NCI-H1436 (cell line): ENCODE results near the gene LHFPL2.

Experiments used
- DNase-seq: peaks from one replicate; lab custom pipeline; 2025; lab: John Stamatoyannopoulos, UW

Gene LHFPL2

DNA sequence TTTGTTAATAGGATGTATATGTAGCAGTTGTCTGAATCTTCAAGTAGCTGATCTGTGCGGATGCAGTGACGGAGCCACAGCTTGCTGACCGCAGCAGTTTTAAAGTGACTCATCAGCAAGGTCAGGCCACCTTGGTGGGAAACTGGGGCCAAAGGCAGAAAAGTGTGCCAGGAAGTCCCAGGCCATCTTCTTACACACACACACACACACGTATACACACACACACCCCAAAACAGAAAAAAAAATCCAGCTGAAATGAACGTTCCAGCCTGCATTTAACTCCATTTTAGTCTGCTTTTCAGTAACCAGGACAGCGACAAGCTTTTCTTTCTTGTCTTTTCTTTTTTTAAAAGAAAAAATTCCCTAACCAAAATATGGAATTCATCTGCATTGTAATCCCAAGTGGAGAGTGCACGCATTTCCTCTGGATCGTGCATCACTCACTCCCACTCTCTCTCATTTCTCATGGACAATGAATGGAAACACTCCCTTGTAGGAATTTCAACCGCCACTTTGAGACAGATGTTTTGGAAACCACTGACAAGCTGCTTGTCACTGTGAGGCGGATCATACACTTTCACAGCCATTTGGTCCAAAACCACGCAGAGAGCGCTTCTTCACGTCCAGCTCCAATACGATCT is 103.9 kb downstream of the LHFPL2 start:
- no peak for DNase-seq

DNA sequence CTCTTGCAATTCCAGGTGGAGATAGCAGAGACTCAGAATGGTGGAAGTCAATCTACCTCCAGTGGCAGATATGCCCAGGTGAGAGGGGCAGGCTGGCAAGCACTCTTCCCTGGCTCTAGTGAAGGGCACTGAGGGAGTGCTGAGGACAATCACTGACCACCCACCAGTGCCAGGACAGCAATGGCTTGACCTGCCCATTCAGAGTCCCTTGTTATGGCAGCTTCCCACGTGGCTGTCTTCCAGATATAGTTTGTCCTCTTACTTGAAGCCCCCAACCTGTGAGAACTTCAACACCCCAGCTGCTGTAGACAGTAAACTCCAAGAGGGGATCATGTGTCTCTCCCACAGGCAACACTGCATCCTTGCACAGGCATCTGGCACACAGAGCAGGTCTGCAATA is 104.7 kb downstream of the LHFPL2 start:
- no peak for DNase-seq

DNA sequence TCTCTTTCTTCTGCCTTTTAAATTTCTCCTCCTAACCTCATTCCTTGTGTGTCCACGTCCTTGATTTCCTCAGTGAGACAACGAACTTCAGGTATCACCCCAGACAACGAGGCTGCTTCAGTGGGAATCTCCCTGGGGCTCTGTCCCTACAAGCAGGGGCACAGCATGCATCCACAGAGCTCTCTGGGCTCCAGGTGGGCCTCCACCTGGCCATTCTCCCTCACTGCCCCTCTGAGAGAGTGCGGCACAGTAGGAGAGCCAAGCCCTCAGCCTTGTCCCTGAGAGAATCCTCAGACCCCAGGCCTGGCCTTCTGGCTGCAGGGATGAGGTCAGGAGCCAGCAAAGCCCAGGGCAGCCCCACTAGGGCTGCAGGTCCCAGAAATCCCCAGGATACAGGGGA is 105.3 kb downstream of the LHFPL2 start:
- no peak for DNase-seq

DNA sequence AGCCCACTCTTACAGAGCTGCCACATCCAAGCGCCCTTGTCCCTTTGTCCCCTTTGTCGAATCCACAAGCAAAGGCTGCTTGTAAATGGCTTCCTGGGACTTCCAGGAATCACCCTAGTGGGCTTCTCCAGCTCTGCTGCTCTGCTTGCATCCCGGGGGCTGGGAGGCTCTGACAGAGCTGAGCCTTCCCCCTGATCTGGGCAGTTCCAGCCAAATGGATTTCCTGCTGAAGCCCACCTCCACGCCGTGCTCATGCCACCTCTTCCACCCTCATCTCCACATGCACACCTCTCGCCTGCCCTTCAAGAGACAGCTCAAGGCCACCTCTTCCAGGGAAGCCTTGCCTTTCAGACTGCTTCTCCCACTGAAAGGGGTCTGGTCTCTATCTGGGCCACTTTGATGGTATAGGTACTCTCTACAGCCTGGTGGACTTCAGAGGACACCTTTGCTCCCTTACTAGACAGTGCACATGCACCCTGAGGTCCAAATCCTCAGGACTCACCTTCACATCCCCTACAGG is 106.2 kb downstream of the LHFPL2 start:
- DNase-seq: no peak

DNA sequence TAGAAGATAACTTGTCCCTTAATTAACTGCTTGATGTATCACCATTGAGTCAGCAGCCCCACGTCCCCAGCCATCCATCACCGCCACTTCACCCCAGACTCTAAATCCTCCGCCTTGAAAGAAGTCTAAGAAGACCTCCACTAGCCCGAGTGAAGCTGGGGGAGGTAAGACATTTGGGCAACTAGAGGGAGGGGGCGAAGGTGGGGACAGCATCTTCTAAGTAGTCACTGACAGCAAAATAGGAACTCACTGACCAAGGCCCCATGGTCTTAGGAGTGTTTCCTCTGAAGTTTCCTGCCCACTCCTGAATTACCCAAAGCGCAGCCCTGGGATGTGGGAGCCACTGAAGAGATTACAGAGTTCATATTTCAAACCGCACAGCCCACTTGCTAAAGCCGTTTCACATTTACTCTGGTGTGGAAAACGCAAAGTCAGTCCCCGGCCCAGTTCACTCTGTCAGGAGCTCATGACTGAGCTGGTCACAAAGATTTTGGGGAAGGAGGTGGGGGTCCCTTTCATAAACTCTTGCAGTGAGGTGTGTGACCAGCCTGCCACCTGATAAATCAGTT is 107.4 kb downstream of the LHFPL2 start:
- no peak for DNase-seq

DNA sequence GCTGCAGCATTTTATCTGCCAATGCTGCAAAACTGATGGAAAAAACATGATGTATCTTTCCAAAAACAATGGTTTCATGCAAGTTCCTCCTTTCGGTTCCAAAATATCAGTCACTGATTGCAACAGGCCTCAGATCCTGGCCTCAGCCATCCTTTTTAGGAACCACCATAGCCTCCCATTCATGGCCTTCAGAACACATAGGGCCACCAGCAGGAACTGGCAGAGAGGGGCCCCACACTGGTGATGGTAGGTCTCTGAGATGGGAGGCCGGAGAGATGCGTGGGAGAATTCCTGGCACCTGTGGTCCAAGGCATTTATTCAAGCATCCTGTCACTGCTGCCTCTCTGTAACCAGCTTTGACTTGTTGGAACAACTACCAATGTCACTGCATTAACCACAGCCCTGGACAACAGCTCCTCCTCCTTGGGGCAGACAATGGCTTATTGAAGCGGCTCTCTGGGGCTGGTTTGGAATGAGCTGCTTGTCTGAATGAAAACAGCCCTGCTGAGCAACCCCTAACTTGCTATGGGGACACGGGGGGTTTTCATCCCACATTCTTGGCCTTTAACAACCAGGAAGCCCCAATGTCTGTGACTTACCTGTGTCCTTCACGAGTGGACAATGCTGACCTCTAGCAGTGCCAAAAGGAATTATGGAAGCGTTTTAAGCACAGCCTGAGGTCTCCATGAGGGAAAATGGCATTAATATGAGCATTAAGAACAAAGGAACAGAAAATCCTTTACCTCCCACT is 108.1 kb downstream of the LHFPL2 start:
- no peak for DNase-seq

DNA sequence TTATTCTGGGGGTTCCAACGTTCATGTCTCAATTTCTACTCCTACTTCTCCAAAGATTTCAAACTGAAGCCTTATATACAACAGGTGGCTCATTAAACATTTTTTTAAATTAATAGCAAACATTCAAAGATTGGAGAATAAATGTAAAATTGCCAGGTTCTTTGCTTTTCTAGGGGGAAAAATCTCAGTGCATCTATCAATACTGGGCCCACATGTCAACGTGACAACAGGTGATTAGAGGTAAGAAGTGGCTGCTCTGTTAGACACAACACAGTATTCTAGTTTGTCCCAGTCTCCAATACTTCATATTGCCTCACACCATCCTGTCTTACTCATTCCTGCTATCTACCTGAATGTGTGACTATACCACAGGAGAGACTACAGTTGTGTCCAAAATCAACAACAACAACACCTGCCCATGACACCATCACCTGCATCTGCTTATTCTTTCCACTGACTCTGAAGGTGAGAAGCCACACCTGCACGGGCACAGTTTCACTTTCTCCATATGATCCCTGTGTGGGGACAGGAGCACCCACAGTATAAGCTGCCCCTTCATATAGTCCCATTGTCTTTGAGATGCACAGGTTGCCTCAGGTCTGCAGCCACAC is 110.2 kb downstream of the LHFPL2 start:
- no peak for DNase-seq

DNA sequence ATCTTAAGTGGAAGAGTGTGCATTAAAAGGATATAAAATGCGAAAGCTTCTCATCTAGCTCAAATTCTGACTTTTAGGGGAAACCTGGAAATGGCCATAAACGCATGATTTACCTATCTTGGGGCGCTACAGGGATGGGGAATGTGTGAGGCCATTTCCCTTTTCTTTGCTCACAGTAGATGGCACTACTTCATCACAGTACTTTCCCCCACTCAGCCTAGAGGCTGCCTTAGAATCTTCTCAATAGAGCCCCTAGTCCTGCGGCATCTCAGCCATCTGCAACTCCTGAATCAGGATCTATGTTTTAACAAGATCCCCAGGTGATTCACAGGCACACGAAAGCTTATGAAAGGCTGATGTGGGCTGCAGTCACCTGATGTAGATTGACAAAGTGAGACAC is 110.8 kb downstream of the LHFPL2 start:
- DNase-seq: peak; percentile 27

DNA sequence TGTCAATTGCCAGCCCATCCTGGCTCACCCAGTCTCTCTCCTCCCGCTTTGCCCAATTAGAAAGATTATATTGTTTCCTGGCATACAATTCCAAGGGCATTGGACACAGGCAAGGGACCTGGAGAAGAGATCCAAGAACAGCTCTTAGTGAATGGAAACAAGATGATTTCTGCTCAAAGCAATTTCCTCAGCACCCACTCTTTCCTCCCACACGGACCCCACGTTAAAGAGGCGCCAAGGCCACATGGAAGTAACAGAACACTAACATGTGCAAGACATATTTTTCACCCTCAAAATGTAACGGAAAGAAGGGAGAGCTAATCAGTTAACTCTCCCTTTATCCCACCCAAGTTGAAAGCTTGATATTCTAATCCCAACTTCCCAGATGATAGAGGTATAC is 111.2 kb downstream of the LHFPL2 start:
- DNase-seq: no peak

DNA sequence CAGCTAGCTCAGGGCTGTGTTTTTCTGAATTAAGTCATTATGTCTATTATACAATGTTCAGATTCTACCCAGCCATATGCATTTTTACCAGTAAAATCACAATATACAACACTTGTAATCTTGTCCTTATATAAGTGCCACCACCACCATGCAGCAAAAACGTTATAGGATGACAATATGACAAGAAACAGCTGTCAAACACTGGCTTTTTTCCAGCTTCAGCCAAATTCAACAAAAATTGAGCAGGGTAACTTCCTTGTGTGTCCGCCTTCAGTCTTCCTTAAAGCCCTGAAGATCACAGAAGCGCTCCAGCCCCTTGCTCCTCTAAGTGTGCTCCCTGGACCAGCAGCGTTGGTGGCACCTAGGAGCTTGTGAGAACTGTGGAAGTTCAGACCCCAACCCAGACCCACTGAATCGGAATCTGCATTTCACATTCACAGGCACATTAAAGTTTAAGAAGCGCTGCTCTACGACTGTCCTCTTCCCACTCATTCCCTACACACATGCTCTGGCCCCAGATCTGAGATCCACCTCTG is 111.8 kb downstream of the LHFPL2 start:
- no peak for DNase-seq

DNA sequence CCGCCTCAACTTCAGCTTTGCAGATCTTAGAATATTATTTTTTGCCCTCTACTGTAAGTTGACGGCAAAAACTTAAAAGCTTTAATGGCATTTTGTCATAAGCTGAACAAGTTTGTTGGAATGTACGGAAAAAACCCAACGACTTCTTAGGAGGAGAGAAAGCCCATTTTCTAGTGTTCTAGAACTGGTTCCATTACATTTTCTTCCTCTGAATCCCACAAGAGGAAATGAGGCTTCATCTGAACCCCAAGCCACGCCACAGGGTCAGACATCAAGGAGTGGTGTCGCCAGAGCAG is 113.7 kb downstream of the LHFPL2 start:
- DNase-seq: no peak

DNA sequence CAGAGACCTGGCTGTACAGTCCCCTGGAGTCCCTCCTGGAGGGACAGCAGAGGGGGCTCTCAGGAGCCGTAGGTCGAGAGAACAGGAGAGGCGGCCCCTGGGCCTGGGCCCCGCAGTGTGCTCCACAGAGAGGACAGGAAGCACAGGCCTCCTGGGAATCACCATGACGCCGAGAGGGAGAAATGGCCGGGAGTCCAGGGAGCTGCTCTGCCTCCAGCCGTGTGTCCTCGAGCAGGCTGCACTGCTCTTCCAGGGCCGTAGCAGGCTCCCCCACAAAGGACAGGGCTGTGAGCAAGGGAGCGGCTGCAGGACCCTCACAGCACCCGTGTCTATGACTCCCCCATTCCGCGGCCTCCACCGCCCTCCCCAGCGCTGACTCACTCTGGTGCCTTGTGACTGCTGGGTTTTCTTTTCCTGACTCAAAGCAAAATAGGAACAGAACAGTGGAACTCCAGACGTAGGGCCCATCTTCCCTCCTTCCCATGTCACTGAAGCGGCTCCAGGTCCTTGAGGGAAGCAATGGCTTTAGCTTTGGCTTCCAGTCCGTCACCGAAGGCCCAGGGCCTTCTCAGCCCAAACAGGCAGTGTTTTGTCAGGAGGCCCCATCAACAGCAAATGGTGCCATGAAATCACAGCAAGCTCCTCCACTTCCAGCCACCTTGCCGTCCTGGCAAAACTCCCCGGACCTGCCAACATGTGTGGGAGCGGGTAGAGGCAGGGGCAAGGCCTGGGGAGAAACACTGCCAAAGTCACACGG is 114.2 kb downstream of the LHFPL2 start:
- DNase-seq: no peak

DNA sequence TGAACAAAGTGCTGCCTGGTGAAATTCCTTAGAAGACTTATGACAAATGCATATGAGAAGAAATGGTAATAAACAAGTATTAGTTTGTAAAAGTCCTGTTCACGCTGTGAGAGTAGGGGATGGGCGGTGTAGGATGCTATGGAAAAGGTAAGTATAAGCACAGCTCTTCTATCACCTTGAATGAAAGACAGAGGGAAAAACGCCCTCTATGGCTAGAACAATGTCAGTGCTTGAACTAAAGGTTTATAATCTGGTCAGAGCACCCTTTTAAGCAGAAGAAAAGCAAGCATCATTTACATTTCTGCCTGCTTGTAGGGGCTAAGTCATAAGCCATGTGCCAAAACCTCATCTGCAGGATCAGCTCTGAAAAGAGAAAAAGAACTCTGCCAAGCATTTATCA is 115.2 kb downstream of the LHFPL2 start:
- peak; percentile 4 for DNase-seq

DNA sequence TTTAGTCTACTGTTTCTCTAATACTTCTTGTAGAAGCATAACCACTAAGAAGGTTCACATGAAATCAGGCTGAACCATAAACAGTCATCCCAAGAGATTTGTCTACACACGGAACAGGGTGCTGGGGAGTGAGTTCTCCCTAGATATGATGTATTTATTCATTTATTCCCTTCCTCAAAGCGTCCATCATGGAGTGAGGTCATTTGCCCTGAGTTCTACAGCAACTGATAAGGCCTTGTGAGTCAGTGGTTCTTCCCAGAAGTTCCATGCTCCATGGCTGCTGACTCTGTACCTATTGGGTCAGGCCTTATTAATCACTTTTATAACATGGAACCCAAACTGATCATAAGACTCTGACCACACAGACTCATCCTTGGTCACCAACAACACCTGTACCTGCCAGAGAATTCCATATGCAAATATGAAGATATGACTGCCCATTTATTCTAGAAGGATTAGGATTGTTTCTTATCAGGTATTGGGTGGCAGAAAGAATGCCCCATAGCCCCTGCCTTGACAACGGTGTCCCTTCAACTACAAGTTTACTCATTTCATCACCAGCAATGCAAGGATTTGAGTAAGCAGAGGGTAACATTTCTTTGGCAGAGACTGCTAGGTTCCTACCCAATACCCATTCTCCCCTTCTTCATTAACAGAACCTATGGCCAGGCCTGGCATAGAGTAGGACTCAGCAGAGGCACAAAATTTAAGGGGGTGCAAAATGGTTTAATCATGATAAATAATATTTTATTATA is 118.1 kb downstream of the LHFPL2 start:
- no peak for DNase-seq

DNA sequence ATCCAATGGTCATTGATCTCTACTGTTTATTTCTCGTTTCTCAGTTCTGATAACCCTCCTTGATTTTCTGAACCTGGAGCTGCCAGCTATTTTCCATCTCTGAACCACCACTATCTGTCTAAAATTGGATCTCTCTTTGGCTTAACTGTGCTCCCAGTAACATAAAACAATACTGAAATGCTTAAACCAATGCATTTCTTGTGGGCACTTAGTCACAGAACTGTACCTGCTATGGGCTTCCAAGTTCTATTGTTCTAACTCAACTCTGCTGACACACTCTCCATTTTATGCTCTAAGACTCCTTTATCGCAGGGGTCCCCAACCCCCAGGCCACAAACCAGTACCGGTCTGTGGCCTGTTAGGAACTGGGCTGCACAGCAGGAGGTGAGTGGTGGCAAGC is 120.6 kb downstream of the LHFPL2 start:
- no peak for DNase-seq

DNA sequence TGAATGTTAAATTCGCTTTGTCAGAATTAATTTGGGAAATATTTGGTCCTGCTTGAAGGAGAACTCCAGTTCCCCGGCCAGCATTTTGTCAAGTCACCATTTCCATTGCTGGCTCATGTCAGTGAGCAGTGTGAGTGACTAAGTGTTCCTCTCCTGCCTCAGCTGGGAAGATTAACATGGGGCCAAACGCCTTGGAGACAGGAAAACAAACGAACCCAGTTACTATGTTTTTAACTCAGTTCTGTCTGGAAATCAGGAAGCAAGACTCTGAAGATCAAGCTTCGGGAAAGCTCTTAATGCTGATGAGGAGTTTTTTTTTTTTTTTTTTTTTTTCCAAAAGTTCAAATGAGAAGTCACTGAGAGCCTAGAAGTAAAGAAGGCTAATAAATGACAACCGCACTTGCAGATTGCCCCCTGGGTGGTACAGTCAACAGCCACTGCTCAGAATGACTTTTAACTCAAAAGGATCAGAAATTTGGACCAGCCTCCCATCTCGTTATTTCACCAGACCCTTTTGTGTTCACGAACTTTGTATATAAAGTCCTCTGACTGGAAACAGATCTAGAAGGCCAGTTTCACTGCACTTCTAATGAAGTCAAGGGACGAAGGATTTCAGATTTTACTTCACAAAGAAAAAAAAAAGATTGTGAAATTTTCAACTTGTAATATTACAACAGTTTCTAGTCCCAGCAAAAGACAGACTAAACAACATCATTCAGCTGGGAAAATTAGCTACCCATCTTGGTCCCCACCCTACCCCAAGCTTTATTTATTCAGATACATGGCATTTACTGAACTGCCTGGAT is 121.3 kb downstream of the LHFPL2 start:
- no peak for DNase-seq

DNA sequence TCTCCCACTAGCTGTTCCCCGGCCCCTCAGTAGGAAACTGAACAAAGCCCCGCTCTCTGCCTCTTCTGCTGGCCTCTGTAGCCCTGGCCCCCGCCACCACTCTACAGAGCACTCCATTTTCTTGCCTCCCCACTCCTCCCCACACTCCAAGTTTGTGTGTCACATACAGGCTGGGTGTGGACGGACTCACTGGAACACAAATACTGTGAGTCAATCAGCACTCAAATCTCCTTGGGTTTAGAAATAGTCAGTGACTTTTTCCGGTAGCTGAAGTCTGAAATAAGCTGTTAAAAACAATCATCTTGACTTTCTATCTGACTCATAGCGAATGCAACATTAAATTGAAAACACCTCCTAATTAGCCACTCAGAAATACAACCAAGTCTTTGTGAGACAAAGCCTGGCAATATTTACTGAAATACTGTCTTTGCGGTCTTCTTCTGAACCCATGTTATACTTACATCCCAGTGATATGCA is 122.5 kb downstream of the LHFPL2 start:
- no peak for DNase-seq

DNA sequence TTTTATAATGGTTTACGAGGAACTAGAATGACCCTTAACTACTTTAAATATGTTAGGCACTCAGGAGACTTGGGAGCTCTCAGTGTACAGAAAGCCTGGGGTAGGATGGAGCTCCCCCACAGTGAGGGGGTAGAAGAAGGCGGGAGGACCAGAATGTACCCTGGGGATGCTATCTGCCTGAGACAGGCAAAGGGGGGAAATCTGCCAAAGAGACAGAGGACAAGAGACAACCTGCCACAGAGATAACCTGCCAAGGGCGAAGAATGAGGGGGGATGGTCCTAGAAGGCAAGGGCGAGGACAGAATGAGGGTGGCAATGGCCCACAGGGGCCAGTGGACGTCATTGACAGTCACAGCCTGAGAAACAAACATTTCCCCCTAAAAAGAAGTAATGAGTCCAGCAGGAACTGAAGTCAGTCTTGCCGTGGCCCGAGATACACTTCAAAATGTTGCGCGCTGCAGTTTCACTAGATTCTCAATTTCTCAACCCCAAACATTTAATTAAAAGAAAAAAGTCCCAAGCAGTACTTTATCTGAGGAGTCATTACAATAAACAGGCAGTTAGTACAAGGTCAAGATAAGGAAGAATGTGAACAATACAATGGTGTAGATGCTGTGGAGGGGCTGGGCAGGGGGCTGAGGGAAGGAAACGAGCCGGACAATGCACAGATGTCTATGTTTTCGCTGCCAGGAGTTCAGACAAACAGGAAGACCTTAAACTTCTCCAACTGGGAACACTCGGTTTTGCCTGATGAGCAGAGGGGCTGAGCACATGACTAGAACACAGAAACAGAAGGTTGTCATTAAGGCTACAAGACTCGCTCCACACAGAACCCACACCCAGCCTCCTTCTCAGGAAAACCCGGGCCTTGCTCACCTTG is 125.0 kb downstream of the LHFPL2 start:
- DNase-seq: no peak
